ENCODE measurements around the gene NCAPD3.

NCAPD3 gene

GRCh38 chr11:134252346-134253187, 28.8 kb upstream of the NCAPD3 start:
- H3K4me3 ChIP-seq (replicated peaks in 1 of 2; ENCODE audit: low read depth in 2 of 2, low read length in 2 of 2) = peak overlapping the region; percentile 87 to 93
- peak in 1 of 2 donors; percentile 11 for DNase-seq (ENCODE audit: low read depth in 2 of 2)
- no peak for TF ChIP-seq CTCF (IDR thresholded peaks at IDR 0.05; ENCODE audit: low read depth, low read length)

- DNase-seq (ENCODE audit: low read depth in 2 of 2) = no peak
- TF ChIP-seq CTCF (IDR thresholded peaks at IDR 0.05; ENCODE audit: low read depth, low read length) = no peak
- no peak overlapping the region for H3K4me3 ChIP-seq (replicated peaks in 1 of 2; ENCODE audit: low read depth in 2 of 2, low read length in 2 of 2)
These were observed 26.9 kb upstream of the NCAPD3 start for GRCh38 chr11:134250675-134251074.

GRCh38 chr11:134250246-134250645, 26.5 kb upstream of the NCAPD3 start:
- DNase-seq (ENCODE audit: low read depth in 2 of 2) = no peak
- no peak for TF ChIP-seq CTCF (IDR thresholded peaks at IDR 0.05; ENCODE audit: low read depth, low read length)
- H3K4me3 ChIP-seq (replicated peaks in 1 of 2; ENCODE audit: low read depth in 2 of 2, low read length in 2 of 2) = no peak overlapping the region

- DNase-seq (ENCODE audit: low read depth in 2 of 2) = no peak
- no peak overlapping the region for H3K4me3 ChIP-seq (replicated peaks in 1 of 2; ENCODE audit: low read depth in 2 of 2, low read length in 2 of 2)
These were observed 25.2 kb upstream of the NCAPD3 start for GRCh38 chr11:134248910-134249480.

GRCh38 chr11:134246678-134247077, 22.9 kb upstream of the NCAPD3 start:
- H3K4me3 ChIP-seq (replicated peaks in 1 of 2; ENCODE audit: low read depth in 2 of 2, low read length in 2 of 2) = no peak overlapping the region
- no peak for TF ChIP-seq CTCF (IDR thresholded peaks at IDR 0.05; ENCODE audit: low read depth, low read length)

More at GRCh38 chr11:134248910-134249480, 25.2 kb upstream of the NCAPD3 start:
- TF ChIP-seq CTCF (IDR thresholded peaks at IDR 0.05; ENCODE audit: low read depth, low read length) = no peak

GRCh38 chr11:134246100-134246499, 22.3 kb upstream of the NCAPD3 start:
- H3K4me3 ChIP-seq (replicated peaks in 1 of 2; ENCODE audit: low read depth in 2 of 2, low read length in 2 of 2) = no peak overlapping the region
- DNase-seq (ENCODE audit: low read depth in 2 of 2) = no peak
- no peak for TF ChIP-seq CTCF (IDR thresholded peaks at IDR 0.05; ENCODE audit: low read depth, low read length)

More at GRCh38 chr11:134246678-134247077, 22.9 kb upstream of the NCAPD3 start:
- no peak for DNase-seq (ENCODE audit: low read depth in 2 of 2)

Measured in cardiac fibroblast (primary cell).